GM12878 (cell line): Measurements from ENCODE around the gene PEX26. TPM values are rescaled to one million over a fixed set of nuclear protein-coding genes. Genes with fewer than 3 reads are reported as not detected.

Source experiments
- ATAC-seq: fragments of 200-7000 bp; cut with Tn5 transposase; 3 replicates; pipeline ENCODE4 v1.9.1; 2020; ENCODE audit warnings: mild to moderate bottlenecking, moderate library complexity
- BruUV-seq: library from RNA; stranded (reverse); fragments of 400-500 nt; replicated peaks from 2 replicates; lab custom pipeline; 2021; lab: Mats Ljungman, UMichigan
- CTCF ChIA-PET: fragments of 300-600 bp; sonication (Branson Sonifier 250); formaldehyde crosslinking; extraction: SDS; loops from one replicate; lab custom pipeline; 2021; ENCODE audit warnings: inconsistent platforms; lab: Yijun Ruan, JAX
- POLR2A ChIA-PET: fragments of 350-600 bp; formaldehyde crosslinking; extraction: SDS; loops from one replicate; lab custom pipeline; 2021; ENCODE audit warnings: inconsistent platforms; lab: Charles Lee
- RAD21 ChIA-PET: fragments of 300-600 bp; sonication (Branson Sonifier 250); formaldehyde crosslinking; loops from one replicate; lab custom pipeline; 2023; ENCODE audit warnings: antibody characterized with exemption; ENCODE audit not compliant: unreplicated experiment; lab: Charles Lee
- SMC1A ChIA-PET: fragments of 300-600 bp; sonication (Branson Sonifier 250); formaldehyde crosslinking; loops from one replicate; lab custom pipeline; 2023; ENCODE audit not compliant: unreplicated experiment, uncharacterized antibody; lab: Charles Lee
- DNase-seq: peaks from one replicate; pipeline ENCODE4 v3.0.0-alpha.2; 2011; ENCODE audit warnings: low read depth, low spot score
- FAIRE-seq: peaks from 3 replicates; lab custom pipeline; 2011; peaks lifted over from hg19 to GRCh38; lab: Jason Lieb, UNC
- H2AFZ ChIP-seq: 2 replicates; pipeline ENCODE4 v1.6.0; 2011; ENCODE audit warnings: low read depth, low read length, control low read depth; ENCODE audit not compliant: control insufficient read depth
- H3K27ac ChIP-seq: 2 replicates; pipeline ENCODE4 v1.5.1; 2011; ENCODE audit warnings: control low read depth; ENCODE audit not compliant: control insufficient read depth, insufficient read depth
- H3K27me3 ChIP-seq, 2 experiments: replicated peaks in 1 of 2; 2 replicates each; pipeline versions ENCODE4 v1.6.0 to v1.6.1; 2011; ENCODE audit warnings: low read length in 1 of 2; ENCODE audit not compliant: control insufficient read depth in 2 of 2, insufficient read depth in 2 of 2
- H3K36me3 ChIP-seq, 2 experiments: 2 replicates each; pipeline ENCODE4 v1.5.1; 2011; ENCODE audit warnings: low read length in 1 of 2; ENCODE audit not compliant: control insufficient read depth in 2 of 2, insufficient read depth in 2 of 2
- H3K4me1 ChIP-seq: 2 replicates; pipeline ENCODE4 v1.6.1; 2011; ENCODE audit warnings: mild to moderate bottlenecking, low read length, moderate library complexity, mixed read lengths; ENCODE audit not compliant: control insufficient read depth, insufficient read depth
- H3K4me2 ChIP-seq: 2 replicates; pipeline ENCODE4 v1.6.0; 2011; ENCODE audit warnings: control low read depth; ENCODE audit not compliant: control insufficient read depth, insufficient read depth
- H3K4me3 ChIP-seq: fragments of 200-600 bp; sonication (generic); 2 replicates; pipeline ENCODE4 v1.5.1; 2016
- H3K79me2 ChIP-seq: 2 replicates; pipeline ENCODE4 v1.6.0; 2011; ENCODE audit warnings: low read length; ENCODE audit not compliant: control insufficient read depth, insufficient read depth
- H3K9ac ChIP-seq: 2 replicates; pipeline ENCODE4 v1.8.0; 2011; ENCODE audit warnings: low read length, control low read depth, mixed read lengths; ENCODE audit not compliant: control insufficient read depth, insufficient read depth
- H3K9me3 ChIP-seq: replicated peaks from 3 replicates; pipeline ENCODE4 v1.5.1; 2011; ENCODE audit warnings: mild to moderate bottlenecking, low read length; ENCODE audit not compliant: control insufficient read depth, insufficient read depth
- H4K20me1 ChIP-seq: 2 replicates; pipeline ENCODE4 v1.6.0; 2011; ENCODE audit not compliant: control insufficient read depth, insufficient read depth
- EED ChIP-seq: sonication (generic); IDR thresholded peaks from 2 replicates; pipeline ENCODE4 v1.6.1; 2016; ENCODE audit warnings: antibody characterized with exemption, low read depth
- IKZF1 ChIP-seq: fragments of 450-650 bp; conservative IDR thresholded peaks from 2 replicates; pipeline ENCODE4 v1.6.1; 2017; ENCODE audit warnings: antibody characterized with exemption, mild to moderate bottlenecking
- IKZF2 ChIP-seq, 2 experiments: fragments of 450-650 bp; IDR thresholded peaks; 2 replicates each; pipeline ENCODE4 v1.6.1; 2017; ENCODE audit warnings: mild to moderate bottlenecking in 2 of 2, moderate library complexity in 2 of 2
- NFXL1 ChIP-seq: fragments of 450-650 bp; IDR thresholded peaks from 2 replicates; pipeline ENCODE4 v1.6.1; 2017; ENCODE audit warnings: antibody characterized with exemption, mild to moderate bottlenecking, borderline replicate concordance
- NR2F1 ChIP-seq: fragments of 450-650 bp; conservative IDR thresholded peaks from 2 replicates; pipeline ENCODE4 v1.6.1; 2017; ENCODE audit warnings: mild to moderate bottlenecking
- RCOR1 ChIP-seq: conservative IDR thresholded peaks from 2 replicates; pipeline ENCODE4 v1.6.1; 2012; ENCODE audit warnings: low read depth, low read length, improper control_type of control experiment
- RUNX3 ChIP-seq: IDR thresholded peaks from 2 replicates; pipeline ENCODE4 v1.6.1; 2012; ENCODE audit warnings: low read length, inconsistent platforms
- SUZ12 ChIP-seq: fragments of 200-600 bp; sonication (generic); IDR thresholded peaks from one replicate; pipeline ENCODE4 v1.6.1; 2018; ENCODE audit warnings: antibody characterized with exemption, mild to moderate bottlenecking; ENCODE audit not compliant: unreplicated experiment
- WGBS: methylation state at CpG from one replicate; pipeline ENCODE4 v1.1.6; 2016; ENCODE audit warnings: low lambda C conversion rate; ENCODE audit not compliant: insufficient replicate concordance, insufficient coverage; ENCODE audit errors: missing lambda C conversion rate; 5-methylcytosine and 5-hydroxymethylcytosine counted together
- in situ Hi-C: fragments of 300-500 bp; cut with MboI; formaldehyde crosslinking; loops from 9 replicates; pipeline ENCODE4 v1.14.3; 2018; ENCODE audit warnings: mixed read lengths
- intact Hi-C: fragments of 100-400 bp; cut with micrococcal nuclease; formaldehyde crosslinking; loops from one replicate; pipeline ENCODE4 v1.14.2; 2022; ENCODE audit not compliant: unreplicated experiment
- polyA plus RNA-seq, 11 experiments: library from polyadenylated mRNA; depleted of rRNA in 4 of 11; unstranded in 6 of 11; stranded (reverse) in 5 of 11; fragments of >200 nt; fragmentation: Nextera tagmentation in 4 of 11; fragmentation: Illumina TruSeq in 1 of 11; extraction: Ambion mirVana in 4 of 11; extraction: Trizol in 1 of 11; gene quantifications; 1 replicate in 1 of 11; 2 replicates in 10 of 11; pipeline versions ENCODE4 v1.2.1 to v1.2.3, GENCODE V29; 2011 to 2016; ENCODE audit warnings: inconsistent platforms in 2 of 11, missing spikeins in 2 of 11, low read depth in 1 of 11
- total RNA-seq, 4 experiments: library from RNA; depleted of rRNA in 3 of 4; stranded (reverse); fragments of >200 nt in 3 of 4; fragmentation: Illumina TruSeq in 1 of 4; extraction: Trizol in 1 of 4; gene quantifications; 2 replicates each; pipeline versions ENCODE4 v1.2.1 to v1.2.3, GENCODE V29; 2013 to 2021

PEX26 gene
- total and polyA plus RNA-seq, 10 of the 15 experiments (the other 5 are each of a cell fraction or from before 2014, with no cell fraction given), result 0.79 to 50.8 (median 22.4) TPM

GRCh38 chr22:18113680-18114394 is 36.0 kb downstream of the PEX26 start:
- no peaks in the 10 kb centered on the region; a peak in 1 of 4 replicates for H3K27me3 ChIP-seq
- ChIA-PET RAD21 (interaction anchor here (4.1 to 6.2 kb wide), 2 partner anchors 25 to 37 kb away, joined by 12 to 34 read pairs; partner anchors contain the start of gene PEX26), SMC1A (interaction anchor here (1.0 to 2.4 kb wide), 2 partner anchors 14 to 36 kb away, joined by 5 to 6 read pairs; partner anchors contain the start of gene USP18)
- in situ Hi-C loops, result no loop called here
- TF ChIP-seq RUNX3 (peak; percentile 65), EED (peak; percentile 58), NFXL1 (no peak), IKZF1 (0 out of 2 replicates have a peak, but pooled peaks have one; percentile 20), IKZF2 (IDR thresholded peaks at IDR 0.05) (0 out of 4 replicates have a peak, but pooled peaks have one; percentile 11 to 36), RCOR1 (no peak), NR2F1 (no peak), SUZ12 (no peak)
- TF ChIP-seq, all 136 proteins: peak for 4
- no peak for DNase-seq
- Histone ChIP-seq H3K9me3 (no peaks in the 10 kb centered on the region; the same call in 2 of the 3 replicates), H3K9ac (peak overlapping the region; percentile 60), H3K4me3 (peak overlapping the region; percentile 38; the same call in 1 of the 2 replicates), H3K4me1 (peaks cover 22% of the 10 kb centered on the region), H2AFZ (no peak overlapping the region), H3K36me3 (no peaks in the 10 kb centered on the region), H3K4me2 (peak overlapping the region; percentile 53), H4K20me1 (no peaks in the 10 kb centered on the region), H3K27ac (no peak overlapping the region; the same call in 1 of the 2 replicates), H3K79me2 (peaks cover 28% of the 10 kb centered on the region)
- intact Hi-C loops, result no loop called here
- ChIA-PET CTCF (interaction anchor here (0.7 to 5.9 kb wide), 4 partner anchors 8 to 608 kb away, joined by 3 to 36 read pairs (median 3); partner anchors contain the start of gene PEX26), POLR2A (interaction anchor here (0.6 to 4.2 kb wide), 4 partner anchors 8 to 56 kb away, joined by 4 to 20 read pairs (median 6); no protein-coding TSS in a partner anchor)
- 89% methylated on average over 11 of the region's 11 CpGs for WGBS
- no TSS peak for BruUV-seq
- ATAC-seq, result peak; percentile 7
- FAIRE-seq, result no peak
